A673 (cell line): ENCODE results near the gene ALDH16A1. TPM values are rescaled to one million over a fixed set of nuclear protein-coding genes. Genes with fewer than 3 reads are reported as not detected.

Source experiments
- BruUV-seq: library from RNA; stranded (reverse); fragments of 400-500 nt; replicated peaks from 2 replicates; lab custom pipeline; 2021; lab: Mats Ljungman, UMichigan
- CTCF ChIA-PET: fragments of 300-600 bp; sonication (Branson Sonifier 250); formaldehyde crosslinking; loops from one replicate; lab custom pipeline; 2022; ENCODE audit warnings: antibody characterized with exemption; lab: Charles Lee
- POLR2A ChIA-PET: fragments of 300-600 bp; sonication (Branson Sonifier 250); formaldehyde crosslinking; loops from one replicate; lab custom pipeline; 2022; ENCODE audit warnings: antibody characterized with exemption; ENCODE audit not compliant: low non-redundant PET; lab: Charles Lee
- DNase-seq: peaks from one replicate; pipeline ENCODE4 v3.0.0-alpha.2; 2015; ENCODE audit warnings: low spot score
- H3K27ac ChIP-seq: fragments of 200-600 bp; sonication (generic); 2 replicates; pipeline ENCODE4 v1.5.1; 2016; ENCODE audit warnings: mixed run types, low read depth, mild to moderate bottlenecking, mixed read lengths, antibody characterized with exemption, low read length; ENCODE audit not compliant: poor library complexity, severe bottlenecking
- H3K27me3 ChIP-seq: fragments of 200-600 bp; sonication (generic); replicated peaks from 2 replicates; pipeline ENCODE4 v1.6.1; 2017; ENCODE audit warnings: mixed run types, low read depth, mild to moderate bottlenecking, mixed read lengths, antibody characterized with exemption, low read length; ENCODE audit not compliant: insufficient read depth, poor library complexity
- H3K36me3 ChIP-seq: fragments of 200-600 bp; sonication (generic); 2 replicates; pipeline ENCODE4 v1.6.1; 2016; ENCODE audit warnings: mixed run types, mild to moderate bottlenecking, mixed read lengths, antibody characterized with exemption, low read length; ENCODE audit not compliant: insufficient read depth, poor library complexity, severe bottlenecking
- H3K4me1 ChIP-seq: fragments of 200-600 bp; sonication (generic); 2 replicates; pipeline ENCODE4 v1.6.1; 2017; ENCODE audit warnings: mixed run types, mild to moderate bottlenecking, mixed read lengths, antibody characterized with exemption, low read length; ENCODE audit not compliant: insufficient read depth, poor library complexity, severe bottlenecking
- H3K4me3 ChIP-seq: fragments of 200-600 bp; sonication (generic); 2 replicates; pipeline ENCODE4 v1.5.1; 2016; ENCODE audit warnings: low read depth, mixed run types, mild to moderate bottlenecking, mixed read lengths, low read length; ENCODE audit not compliant: poor library complexity, severe bottlenecking
- H3K9me3 ChIP-seq: fragments of 200-600 bp; sonication (generic); 2 replicates; pipeline ENCODE4 v1.6.1; 2016; ENCODE audit warnings: mixed run types, low read depth, mild to moderate bottlenecking, mixed read lengths, antibody characterized with exemption, low read length; ENCODE audit not compliant: poor library complexity, severe bottlenecking
- CTCF ChIP-seq: fragments of 300-800, 200-600 bp; sonication (generic); conservative IDR thresholded peaks from 2 replicates; pipeline ENCODE4 v1.5.1; 2017; ENCODE audit warnings: low read depth, mild to moderate bottlenecking, antibody characterized with exemption, low read length, moderate library complexity, mixed read lengths
- EZH2 ChIP-seq: fragments of 200-600 bp; sonication (generic); IDR thresholded peaks from 2 replicates; pipeline ENCODE4 v1.6.1; 2017; ENCODE audit warnings: borderline replicate concordance, low read depth, mild to moderate bottlenecking, mixed read lengths, antibody characterized with exemption, low read length; ENCODE audit not compliant: poor library complexity, severe bottlenecking
- intact Hi-C: fragments of 100-400 bp; cut with micrococcal nuclease; formaldehyde crosslinking; loops from one replicate; pipeline ENCODE4 v1.10.0; 2022; ENCODE audit not compliant: unreplicated experiment
- total RNA-seq: library from RNA; stranded (reverse); gene quantifications from 2 replicates; pipeline ENCODE4 v1.2.3, GENCODE V29; 2021

ALDH16A1 gene
- total RNA-seq, 1 experiment from 2014 or later: 23.2 TPM

GRCh38 chr19:49474542-49474924, 21.5 kb downstream of the ALDH16A1 start:
- DNase-seq: no peak

GRCh38 chr19:49475191-49475917, 22.3 kb downstream of the ALDH16A1 start:
- intact Hi-C loops: no loop called here
- H3K4me1 ChIP-seq: peaks cover 10% of the 10 kb centered on the region
- no peak overlapping the region for H3K4me3 ChIP-seq
- POLR2A ChIA-PET: interaction anchor here (0.5 kb wide), 1 partner anchor 52 kb away, joined by 8 read pairs; the partner anchor contains the start of gene RCN3
- no peaks in the 10 kb centered on the region for H3K27me3 ChIP-seq
- TF ChIP-seq CTCF (no peak), EZH2 (no peak)
- H3K9me3 ChIP-seq: no peaks in the 10 kb centered on the region
- no peak for DNase-seq
- H3K27ac ChIP-seq: no peak overlapping the region
- CTCF ChIA-PET: interaction anchor here (0.6 to 1.2 kb wide), 4 partner anchors 17 to 83 kb away, joined by 3 to 6 read pairs (median 4); partner anchors contain the start of gene ALDH16A1
- no peaks in the 10 kb centered on the region for H3K36me3 ChIP-seq
- no TSS peak for BruUV-seq

More at GRCh38 chr19:49474542-49474924, 21.5 kb downstream of the ALDH16A1 start:
- no peak for TF ChIP-seq CTCF
- TF ChIP-seq EZH2: no peak
- H3K4me3 ChIP-seq: peak overlapping the region; percentile 64
- no TSS peak for BruUV-seq
- peaks cover 10% of the 10 kb centered on the region for H3K4me1 ChIP-seq
- no peaks in the 10 kb centered on the region for H3K9me3 ChIP-seq
- ChIA-PET POLR2A (no interaction called here), CTCF (interaction anchor here (0.6 kb wide), 1 partner anchor 75 kb away, joined by 3 read pairs; no protein-coding TSS in a partner anchor)
- no peaks in the 10 kb centered on the region for H3K27me3 ChIP-seq
- intact Hi-C loops: no loop called here
- H3K36me3 ChIP-seq: no peaks in the 10 kb centered on the region
- peak overlapping the region; percentile 59 for H3K27ac ChIP-seq

- no peak overlapping the region for H3K4me3 ChIP-seq
- TF ChIP-seq EZH2 (no peak), CTCF (peak; percentile 83)
- H3K4me1 ChIP-seq: peaks cover 10% of the 10 kb centered on the region
- no TSS peak for BruUV-seq
- intact Hi-C loops: no loop called here
- POLR2A ChIA-PET: interaction anchor here (0.5 kb wide), 2 partner anchors 18 to 66 kb away, joined by 7 to 8 read pairs; no protein-coding TSS in a partner anchor
- no peaks in the 10 kb centered on the region for H3K27me3 ChIP-seq
- H3K27ac ChIP-seq: no peak overlapping the region
- CTCF ChIA-PET: interaction anchor here (0.6 to 1.2 kb wide), 6 partner anchors 18 to 110 kb away, joined by 3 to 12 read pairs (median 4); partner anchors contain the start of gene ALDH16A1
- no peaks in the 10 kb centered on the region for H3K9me3 ChIP-seq
- DNase-seq: peak; percentile 83
- no peaks in the 10 kb centered on the region for H3K36me3 ChIP-seq
Measured at GRCh38 chr19:49475995-49476880, 23.2 kb downstream of the ALDH16A1 start.
